CD14-positive monocyte (primary cell): ENCODE results near the gene PANK1. TPM values are rescaled to one million over a fixed set of nuclear protein-coding genes. Genes with fewer than 3 reads are reported as not detected.

Source experiments
- DNase-seq, 3 donors: peaks; one replicate each; pipeline ENCODE4 v3.0.0-alpha.2; 2011 to 2022
- H2AFZ ChIP-seq: 2 replicates; pipeline ENCODE4 v1.6.0; 2012; ENCODE audit warnings: mild to moderate bottlenecking, low read depth, low read length, inconsistent platforms; ENCODE audit not compliant: insufficient read depth, poor library complexity, severe bottlenecking
- H3K27ac ChIP-seq, 2 donors: 1 replicate in 1 of 2; 2 replicates in 1 of 2; pipeline ENCODE4 v1.5.1; 2012 to 2013; ENCODE audit warnings: low read length in 2 of 2, control low read depth in 1 of 2, inconsistent platforms in 1 of 2, low read depth in 1 of 2, mild to moderate bottlenecking in 1 of 2
- H3K27me3 ChIP-seq, 2 donors: one replicate each; pipeline versions ENCODE4 v1.6.0 to v1.6.1; 2011 to 2013; ENCODE audit warnings: low read length in 2 of 2; ENCODE audit not compliant: control insufficient read depth in 2 of 2, insufficient read depth in 2 of 2
- H3K36me3 ChIP-seq, 2 donors: replicated peaks in 1 of 2; 1 replicate in 1 of 2; 2 replicates in 1 of 2; pipeline versions ENCODE4 v1.5.1 to v1.6.1; 2012 to 2013; ENCODE audit warnings: low read length in 2 of 2, control low read depth in 1 of 2, inconsistent platforms in 1 of 2, mild to moderate bottlenecking in 1 of 2; ENCODE audit not compliant: insufficient read depth in 2 of 2, control insufficient read depth in 1 of 2
- H3K4me1 ChIP-seq, 2 donors: 1 replicate in 1 of 2; 2 replicates in 1 of 2; pipeline versions ENCODE4 v1.5.1 to v1.6.1; 2012 to 2013; ENCODE audit warnings: low read length in 2 of 2, control low read depth in 1 of 2, inconsistent platforms in 1 of 2, mild to moderate bottlenecking in 1 of 2, moderate library complexity in 1 of 2; ENCODE audit not compliant: insufficient read depth in 2 of 2, control insufficient read depth in 1 of 2
- H3K4me2 ChIP-seq: replicated peaks from 2 replicates; pipeline ENCODE3; 2012; ENCODE audit warnings: low read length, moderate library complexity, mild to moderate bottlenecking; ENCODE audit not compliant: poor library complexity, severe bottlenecking; ENCODE audit errors: extremely low read depth
- H3K4me3 ChIP-seq, 3 experiments: fragments of 200-600 bp in 1 of 3; sonication (generic) in 1 of 3; replicated peaks in 1 of 3; 1 replicate in 2 of 3; 2 replicates in 1 of 3; pipeline ENCODE4 v1.5.1; 2011 to 2013; ENCODE audit warnings: low read length in 3 of 3, mild to moderate bottlenecking in 3 of 3, control low read depth in 2 of 3, low read depth in 2 of 3, inconsistent platforms in 1 of 3, moderate library complexity in 1 of 3
- H3K79me2 ChIP-seq: 2 replicates; pipeline ENCODE4 v1.6.0; 2012; ENCODE audit warnings: mild to moderate bottlenecking, control low read depth, inconsistent platforms, low read length, moderate library complexity; ENCODE audit not compliant: insufficient read depth
- H3K9ac ChIP-seq: 2 replicates; pipeline ENCODE4 v1.6.0; 2017; ENCODE audit warnings: low read length, mild to moderate bottlenecking; ENCODE audit not compliant: insufficient read depth, poor library complexity, severe bottlenecking
- H3K9me3 ChIP-seq, 2 donors: replicated peaks in 1 of 2; 1 replicate in 1 of 2; 2 replicates in 1 of 2; pipeline versions ENCODE4 v1.5.1 to v1.6.1; 2012 to 2013; ENCODE audit warnings: low read length in 2 of 2, control low read depth in 1 of 2; ENCODE audit not compliant: control insufficient read depth in 1 of 2, insufficient read depth in 1 of 2
- H4K20me1 ChIP-seq: 2 replicates; pipeline ENCODE4 v1.6.0; 2012; ENCODE audit warnings: mild to moderate bottlenecking, low read length, control low read depth, moderate library complexity; ENCODE audit not compliant: insufficient read depth
- H3K27ac Mint-ChIP-seq, 7 donors: one replicate each; pipeline ENCODE4 v1.8.0; 2020; ENCODE audit warnings: mild to moderate bottlenecking in 7 of 7, mixed read lengths in 7 of 7, moderate library complexity in 6 of 7, inconsistent platforms in 2 of 7
- H3K27me3 Mint-ChIP-seq, 3 donors: one replicate each; pipeline ENCODE4 v1.8.0; 2021 to 2022; ENCODE audit warnings: low read depth in 3 of 3, mild to moderate bottlenecking in 3 of 3, mixed read lengths in 3 of 3, moderate library complexity in 3 of 3, inconsistent platforms in 1 of 3
- H3K36me3 Mint-ChIP-seq, 2 donors: one replicate each; pipeline ENCODE4 v1.8.0; 2020; ENCODE audit warnings: mixed read lengths in 2 of 2, inconsistent platforms in 1 of 2, mild to moderate bottlenecking in 1 of 2
- H3K4me1 Mint-ChIP-seq: one replicate; pipeline ENCODE4 v1.8.0; 2020; ENCODE audit warnings: mild to moderate bottlenecking, mixed read lengths
- H3K4me3 Mint-ChIP-seq, 2 donors: one replicate each; pipeline ENCODE4 v1.8.0; 2020; ENCODE audit warnings: mild to moderate bottlenecking in 2 of 2, mixed read lengths in 2 of 2, moderate library complexity in 1 of 2
- H3K9me3 Mint-ChIP-seq, 7 donors: one replicate each; pipeline ENCODE4 v1.8.0; 2020 to 2022; ENCODE audit warnings: mixed read lengths in 7 of 7, mild to moderate bottlenecking in 6 of 7, moderate library complexity in 6 of 7, inconsistent platforms in 2 of 7
- WGBS: methylation state at CpG from one replicate; pipeline ENCODE4 v1.1.5; 2013; ENCODE audit warnings: missing lambda C conversion rate; ENCODE audit not compliant: insufficient coverage; 5-methylcytosine and 5-hydroxymethylcytosine counted together
- intact Hi-C, 2 donors: fragments of 100-400 bp; cut with micrococcal nuclease; formaldehyde crosslinking; loops; one replicate each; pipeline versions ENCODE4 v1.15.0 to v1.15.1; 2023
- polyA plus RNA-seq, 3 donors: library from polyadenylated mRNA; depleted of rRNA in 1 of 3; unstranded in 2 of 3; stranded (reverse) in 1 of 3; fragments of 300-500 nt in 2 of 3; fragments of >200 nt in 1 of 3; fragmentation: Illumina TruSeq in 2 of 3; gene quantifications; 1 replicate in 2 of 3; 2 replicates in 1 of 3; pipeline ENCODE4 v1.2.3, GENCODE V29; 2012 to 2021
- TF ChIP-seq, protein P1 (sequence below): fragments of 200-600 bp; IDR thresholded peaks from one replicate; pipeline ENCODE4 v1.8.0; 2022; ENCODE audit warnings: antibody characterized with exemption, mild to moderate bottlenecking

The PANK1 gene
- polyA plus RNA-seq, 3 donors: 0.31 to 0.67 (median 0.61) TPM

DNA sequence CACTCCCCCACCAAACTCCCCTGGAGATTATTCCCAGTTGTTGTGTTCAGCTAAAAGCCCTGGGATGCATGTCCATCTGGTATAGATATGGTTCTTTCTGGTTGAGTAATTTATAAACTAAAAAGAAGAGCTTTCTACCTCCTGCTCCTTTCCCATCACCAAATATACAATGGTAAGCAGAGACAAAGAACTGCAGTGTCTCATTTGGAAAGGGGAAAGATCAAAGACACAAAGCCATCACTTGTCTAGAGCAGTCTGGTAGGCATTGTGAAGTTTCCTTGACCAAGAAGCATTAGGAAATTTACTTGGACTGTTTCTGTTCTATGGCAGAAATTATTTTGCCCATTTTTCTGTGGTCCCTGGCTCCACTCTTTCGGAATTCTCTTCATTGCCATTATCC, 24.9 kb upstream of the PANK1 start:
- Mint-ChIP-seq H3K27me3 (peaks cover 0 to 3% (median 0%) of the 10 kb centered on the region in 3 donors), H3K4me1 (peaks cover 7% of the 10 kb centered on the region), H3K36me3 (no peaks in the 10 kb centered on the region), H3K9me3 (peaks cover 0 to 4% (median 0%) of the 10 kb centered on the region in 7 donors), H3K4me3 (no peak overlapping the region), H3K27ac (no peak overlapping the region)
- Histone ChIP-seq H3K36me3 (no peaks in the 10 kb centered on the region), H3K4me2 (no peak overlapping the region), H3K27ac (no peak overlapping the region), H4K20me1 (no peaks in the 10 kb centered on the region), H3K79me2 (no peaks in the 10 kb centered on the region), H2AFZ (no peak overlapping the region), H3K27me3 (no peaks in the 10 kb centered on the region), H3K4me3 (no peak overlapping the region), H3K9me3 (no peaks in the 10 kb centered on the region), H3K9ac (no peak overlapping the region), H3K4me1 (no peaks in the 10 kb centered on the region)
- TF ChIP-seq, protein P1, sequence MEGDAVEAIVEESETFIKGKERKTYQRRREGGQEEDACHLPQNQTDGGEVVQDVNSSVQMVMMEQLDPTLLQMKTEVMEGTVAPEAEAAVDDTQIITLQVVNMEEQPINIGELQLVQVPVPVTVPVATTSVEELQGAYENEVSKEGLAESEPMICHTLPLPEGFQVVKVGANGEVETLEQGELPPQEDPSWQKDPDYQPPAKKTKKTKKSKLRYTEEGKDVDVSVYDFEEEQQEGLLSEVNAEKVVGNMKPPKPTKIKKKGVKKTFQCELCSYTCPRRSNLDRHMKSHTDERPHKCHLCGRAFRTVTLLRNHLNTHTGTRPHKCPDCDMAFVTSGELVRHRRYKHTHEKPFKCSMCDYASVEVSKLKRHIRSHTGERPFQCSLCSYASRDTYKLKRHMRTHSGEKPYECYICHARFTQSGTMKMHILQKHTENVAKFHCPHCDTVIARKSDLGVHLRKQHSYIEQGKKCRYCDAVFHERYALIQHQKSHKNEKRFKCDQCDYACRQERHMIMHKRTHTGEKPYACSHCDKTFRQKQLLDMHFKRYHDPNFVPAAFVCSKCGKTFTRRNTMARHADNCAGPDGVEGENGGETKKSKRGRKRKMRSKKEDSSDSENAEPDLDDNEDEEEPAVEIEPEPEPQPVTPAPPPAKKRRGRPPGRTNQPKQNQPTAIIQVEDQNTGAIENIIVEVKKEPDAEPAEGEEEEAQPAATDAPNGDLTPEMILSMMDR: no peak
- intact Hi-C loops: no loop called here
- no CpG with 5 or more reads among the region's 1 CpG for WGBS
- no peak for DNase-seq

DNA sequence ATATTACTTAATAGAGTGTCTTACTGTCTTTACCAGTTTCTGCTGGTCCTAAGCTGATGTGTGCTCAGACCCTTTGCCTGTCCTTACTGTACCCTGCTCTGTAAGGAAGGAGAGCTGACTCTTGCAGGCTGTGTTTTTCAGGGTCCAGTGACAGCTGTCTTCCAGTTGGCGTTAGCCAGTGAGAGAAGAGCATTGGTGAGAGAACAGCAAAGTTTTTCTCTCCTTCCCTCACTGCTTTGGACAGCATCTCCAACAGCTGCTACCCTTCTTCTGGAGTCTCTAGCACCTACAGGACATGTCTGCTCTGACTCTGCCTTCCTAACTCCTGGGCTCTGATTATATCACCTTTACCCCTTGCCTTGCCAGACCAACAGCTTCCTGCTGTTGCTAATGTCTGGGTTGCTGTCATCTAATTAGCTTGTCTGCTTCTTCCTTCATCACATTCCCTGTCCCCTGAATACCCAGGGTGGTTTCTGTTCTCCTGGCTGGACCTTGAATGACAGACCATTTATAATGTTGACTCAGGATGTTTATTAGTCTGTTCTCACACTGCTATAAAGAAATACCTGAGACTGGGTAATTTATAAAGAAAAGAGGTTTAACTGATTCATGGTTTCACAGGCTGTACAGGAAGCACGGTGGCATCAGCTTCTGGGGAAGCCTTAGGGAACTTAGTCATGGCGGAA, 23.5 kb upstream of the PANK1 start:
- peaks cover 0 to 4% (median 0%) of the 10 kb centered on the region in 7 donors for H3K9me3 Mint-ChIP-seq
- Histone ChIP-seq H3K79me2 (no peaks in the 10 kb centered on the region), H3K4me3 (no peak overlapping the region), H2AFZ (no peak overlapping the region), H3K9ac (no peak overlapping the region), H3K27me3 (no peaks in the 10 kb centered on the region), H3K27ac (no peak overlapping the region), H3K4me1 (no peaks in the 10 kb centered on the region), H3K9me3 (no peaks in the 10 kb centered on the region), H3K4me2 (no peak overlapping the region), H4K20me1 (no peaks in the 10 kb centered on the region), H3K36me3 (no peaks in the 10 kb centered on the region)
- no peak overlapping the region for H3K4me3 Mint-ChIP-seq
- peak in 2 of 3 donors; percentile 8 to 44 for DNase-seq
- H3K27ac Mint-ChIP-seq: peak overlapping the region in 3 of 7 donors; percentile 18 to 65 (median 32)
- WGBS: 17% methylated on average over 1 of the region's 3 CpGs
- H3K36me3 Mint-ChIP-seq: no peaks in the 10 kb centered on the region
- TF ChIP-seq, protein P1: no peak
- H3K27me3 Mint-ChIP-seq: peaks cover 0 to 3% (median under 1%) of the 10 kb centered on the region in 3 donors
- intact Hi-C loops: no loop called here
- peaks cover 7% of the 10 kb centered on the region for H3K4me1 Mint-ChIP-seq
